GM10248 (cell line): Measurements from ENCODE around the gene COL8A2.
"Not testable (repeated sequence)": the region's sequence is repeated elsewhere in the genome, so short reads cannot be mapped to it uniquely, and the experiment has no call there.

Source experiments
- CTCF ChIA-PET: fragments of 300-600 bp; sonication (Branson Sonifier 250); formaldehyde crosslinking; extraction: SDS; loops from one replicate; lab custom pipeline; 2021; ENCODE audit warnings: antibody characterized with exemption; lab: Yijun Ruan, JAX
- POLR2A ChIA-PET: fragments of 350-650 bp; sonication (Branson Sonifier 250); formaldehyde crosslinking; extraction: SDS; loops from one replicate; lab custom pipeline; 2020; ENCODE audit warnings: antibody characterized with exemption; lab: Yijun Ruan, JAX
- DNase-seq: peaks from one replicate; pipeline ENCODE4 v3.0.0; 2012; ENCODE audit errors: extremely low spot score
- TF ChIP-seq, protein P1 (sequence below): IDR thresholded peaks from 2 replicates; pipeline ENCODE4 v1.5.1; 2012; ENCODE audit warnings: mild to moderate bottlenecking, low read depth; ENCODE audit errors: extremely low read depth, missing control alignments, control extremely low read depth

COL8A2 gene

DNA sequence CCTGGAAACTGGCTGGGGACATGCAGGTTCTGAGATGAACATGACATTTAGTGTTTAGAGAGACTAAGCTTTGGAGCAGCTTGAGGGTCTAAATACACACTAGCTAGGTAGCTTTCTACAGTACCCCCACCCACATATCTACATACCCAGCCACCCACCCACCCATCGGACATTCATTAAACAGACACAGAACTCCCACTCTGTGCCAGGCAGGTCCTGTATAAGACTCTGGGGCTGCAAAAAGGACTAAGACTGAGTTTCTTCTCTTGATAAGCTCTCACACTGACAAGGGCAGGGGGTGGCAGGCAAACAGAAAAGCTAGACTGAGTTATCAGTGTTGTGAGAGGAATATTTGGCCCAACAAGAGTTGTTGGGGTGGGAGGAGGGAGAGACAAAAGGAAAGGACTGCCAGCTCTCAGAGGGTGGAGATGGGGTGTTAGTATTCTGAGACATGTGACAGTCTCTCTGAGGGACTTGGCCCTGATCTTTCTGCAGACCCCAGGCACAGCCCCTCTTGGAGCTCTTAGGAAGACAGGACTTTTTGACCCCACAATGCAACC is 37.7 kb upstream of the COL8A2 start:
- POLR2A ChIA-PET, result interaction anchor here (2.9 kb wide), 1 partner anchor 13 kb away, joined by 30 read pairs; the partner anchor contains the start of gene TRAPPC3
- DNase-seq, result no peak
- CTCF ChIA-PET, result interaction anchor here (0.7 to 8.3 kb wide), 10 partner anchors 10 to 123 kb away, joined by 3 to 106 read pairs (median 4); partner anchors contain the start of gene TRAPPC3
- TF ChIP-seq, protein P1, sequence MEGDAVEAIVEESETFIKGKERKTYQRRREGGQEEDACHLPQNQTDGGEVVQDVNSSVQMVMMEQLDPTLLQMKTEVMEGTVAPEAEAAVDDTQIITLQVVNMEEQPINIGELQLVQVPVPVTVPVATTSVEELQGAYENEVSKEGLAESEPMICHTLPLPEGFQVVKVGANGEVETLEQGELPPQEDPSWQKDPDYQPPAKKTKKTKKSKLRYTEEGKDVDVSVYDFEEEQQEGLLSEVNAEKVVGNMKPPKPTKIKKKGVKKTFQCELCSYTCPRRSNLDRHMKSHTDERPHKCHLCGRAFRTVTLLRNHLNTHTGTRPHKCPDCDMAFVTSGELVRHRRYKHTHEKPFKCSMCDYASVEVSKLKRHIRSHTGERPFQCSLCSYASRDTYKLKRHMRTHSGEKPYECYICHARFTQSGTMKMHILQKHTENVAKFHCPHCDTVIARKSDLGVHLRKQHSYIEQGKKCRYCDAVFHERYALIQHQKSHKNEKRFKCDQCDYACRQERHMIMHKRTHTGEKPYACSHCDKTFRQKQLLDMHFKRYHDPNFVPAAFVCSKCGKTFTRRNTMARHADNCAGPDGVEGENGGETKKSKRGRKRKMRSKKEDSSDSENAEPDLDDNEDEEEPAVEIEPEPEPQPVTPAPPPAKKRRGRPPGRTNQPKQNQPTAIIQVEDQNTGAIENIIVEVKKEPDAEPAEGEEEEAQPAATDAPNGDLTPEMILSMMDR, result no peak

DNA sequence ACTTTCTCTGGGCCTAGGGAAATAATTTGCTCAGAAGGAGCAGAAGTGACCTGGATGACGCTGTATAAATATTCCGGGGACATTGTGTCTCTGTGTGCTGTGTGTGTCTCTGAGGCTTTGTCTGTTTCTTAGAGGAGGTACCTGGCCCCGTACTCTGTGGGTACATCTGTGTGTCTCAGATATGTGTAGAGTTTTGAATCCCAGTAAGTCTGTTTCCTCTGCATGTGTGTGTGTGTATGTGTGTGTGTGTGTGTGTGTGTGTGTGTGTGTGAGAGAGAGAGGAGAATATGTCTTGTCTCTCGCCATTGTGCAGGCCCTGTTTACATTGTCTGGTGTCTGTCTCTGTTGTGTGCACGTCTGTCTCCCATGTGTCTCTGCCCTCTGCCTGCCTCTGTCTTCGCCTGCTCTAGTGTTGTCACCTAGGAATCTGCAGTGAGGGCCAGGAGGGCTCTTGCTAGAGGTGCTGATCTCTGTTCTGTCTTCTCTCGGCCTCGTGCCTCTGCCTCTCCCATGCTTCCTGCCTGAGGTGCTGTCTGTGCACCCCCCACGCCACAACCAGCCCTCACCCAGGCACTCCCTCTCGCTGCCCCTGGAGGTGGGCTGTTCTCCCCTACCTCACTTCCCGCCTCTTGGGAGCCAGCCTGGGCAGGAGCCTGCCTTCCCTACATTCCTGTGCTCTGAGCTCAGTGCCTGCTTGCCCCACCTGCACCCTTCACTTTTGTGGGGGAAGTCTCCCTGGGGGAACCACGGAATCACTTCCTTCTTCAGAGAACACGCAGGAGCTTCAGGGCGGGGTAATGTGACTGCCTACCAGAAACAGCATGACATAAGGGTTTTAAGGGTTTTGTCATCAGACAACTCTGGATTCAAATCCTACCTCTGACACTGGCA is 36.9 kb upstream of the COL8A2 start:
- ChIA-PET CTCF (interaction anchor here (0.7 to 8.3 kb wide), 17 partner anchors 8 to 124 kb away, joined by 3 to 106 read pairs (median 4); partner anchors contain the start of gene TRAPPC3), POLR2A (interaction anchor here (1.3 to 2.9 kb wide), 2 partner anchors 12 to 26 kb away, joined by 4 to 30 read pairs; partner anchors contain the start of gene TRAPPC3)
- DNase-seq, result peak; percentile 66
- TF ChIP-seq, protein P1, result no peak

DNA sequence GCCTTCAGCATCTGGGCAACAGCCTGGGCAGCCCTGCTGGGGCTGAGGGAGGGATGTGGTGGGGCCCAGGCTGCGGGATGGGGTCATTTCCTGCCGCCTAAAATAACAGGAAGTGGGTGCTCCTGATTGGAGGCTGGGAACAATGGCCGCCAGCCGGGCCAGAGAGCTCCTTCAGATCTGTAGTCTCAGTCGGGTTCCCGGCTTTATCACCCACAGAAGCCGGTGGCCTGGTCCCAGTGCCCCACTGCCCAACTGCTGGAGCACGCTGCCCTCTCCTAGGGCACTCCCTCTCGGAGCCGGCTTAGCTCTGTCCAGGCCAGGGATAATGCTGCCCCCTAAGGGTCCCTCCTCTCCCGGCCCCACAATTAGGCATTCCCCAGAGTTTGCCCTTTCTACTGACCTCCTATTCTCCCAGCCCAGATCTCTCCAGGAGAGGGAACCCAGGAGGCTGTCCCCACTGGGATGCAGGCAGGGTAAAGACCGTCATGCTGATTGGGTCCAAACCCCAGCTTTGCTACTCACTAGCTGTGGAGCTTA is 36.0 kb upstream of the COL8A2 start:
- ChIA-PET POLR2A (interaction anchor here (0.6 to 2.9 kb wide), 5 partner anchors 8 to 1605 kb away, joined by 3 to 30 read pairs (median 4); partner anchors contain the start of gene TRAPPC3), CTCF (interaction anchor here (0.8 to 8.3 kb wide), 17 partner anchors 8 to 289 kb away, joined by 3 to 106 read pairs (median 4); partner anchors contain the start of genes OSCP1, STK40 and TRAPPC3)
- TF ChIP-seq, protein P1, result peak; percentile 46
- peak; percentile 71 for DNase-seq

DNA sequence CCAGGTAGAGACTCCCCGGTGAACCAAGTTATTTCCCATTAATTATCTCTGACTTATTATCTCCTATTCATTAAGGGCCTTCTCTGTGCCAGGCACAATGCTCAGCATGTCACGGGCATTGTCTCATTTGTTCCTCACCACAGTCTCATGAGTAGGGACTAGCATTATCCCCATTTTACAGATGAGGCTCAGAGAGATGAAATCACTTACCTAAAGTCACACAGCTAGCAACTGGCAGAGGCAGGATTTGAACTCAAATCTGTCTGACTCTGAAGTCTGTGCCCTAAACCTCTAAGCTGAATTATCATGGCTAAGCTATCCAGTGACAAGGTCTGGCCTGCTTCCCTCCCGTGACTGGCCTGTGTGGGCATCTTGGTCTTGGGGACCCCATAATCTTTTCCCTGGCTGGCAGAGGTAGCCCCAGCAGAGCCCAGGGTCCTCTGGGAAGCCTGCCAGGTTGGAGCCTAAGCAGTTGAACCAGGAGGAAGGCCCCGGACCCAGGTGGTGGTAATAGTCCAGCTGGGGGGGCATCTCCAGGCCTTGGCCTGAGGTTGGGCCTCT is 35.4 kb upstream of the COL8A2 start:
- POLR2A ChIA-PET, result interaction anchor here (0.6 to 2.9 kb wide), 4 partner anchors 9 to 166 kb away, joined by 3 to 30 read pairs (median 4); partner anchors contain the start of gene TRAPPC3
- CTCF ChIA-PET, result interaction anchor here (0.8 to 8.3 kb wide), 16 partner anchors 9 to 290 kb away, joined by 3 to 106 read pairs (median 4); partner anchors contain the start of genes OSCP1, STK40 and TRAPPC3
- TF ChIP-seq, protein P1, result no peak
- no peak for DNase-seq

DNA sequence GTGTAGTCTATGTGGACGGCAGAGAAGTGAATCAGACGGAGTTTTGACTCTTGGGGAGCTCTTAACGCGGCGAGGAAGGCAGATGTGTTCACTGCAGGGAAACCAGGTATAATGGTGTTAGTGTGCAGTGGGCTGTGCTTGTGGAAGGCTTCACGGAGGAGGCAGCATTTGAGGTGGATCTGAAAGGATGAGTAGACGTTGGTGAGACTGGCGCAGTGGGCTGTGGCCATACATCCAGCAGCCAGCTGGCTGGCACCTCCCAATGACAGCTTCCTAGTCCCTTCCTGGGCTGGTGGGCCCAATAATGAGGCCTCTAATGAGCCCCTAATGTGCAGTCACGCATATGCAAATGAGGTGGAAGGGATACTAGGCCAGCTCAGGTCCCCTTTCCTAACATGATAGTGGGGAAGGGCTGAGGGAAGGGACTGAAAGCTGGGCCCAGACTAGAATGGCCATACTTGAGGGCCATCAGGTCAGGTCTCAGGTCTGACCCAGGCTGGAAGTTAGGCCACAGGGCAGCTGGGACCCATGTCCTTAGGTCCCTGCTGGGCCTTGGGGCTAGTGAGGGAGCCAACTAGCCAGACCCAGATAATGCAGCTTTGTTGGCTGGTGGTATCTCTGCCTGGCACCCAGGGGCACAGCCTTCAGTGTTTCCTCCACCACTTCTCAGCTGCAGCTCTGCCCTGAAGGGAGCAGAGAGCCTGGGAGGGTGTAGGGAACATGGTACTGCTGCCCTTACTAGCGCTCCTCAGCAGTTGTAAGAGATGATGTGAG is 34.8 kb upstream of the COL8A2 start:
- DNase-seq, result no peak
- TF ChIP-seq, protein P1, result no peak
- ChIA-PET CTCF (interaction anchor here (0.9 to 8.3 kb wide), 9 partner anchors 8 to 240 kb away, joined by 3 to 106 read pairs (median 4); partner anchors contain the start of genes STK40 and TRAPPC3), POLR2A (no interaction called here)

DNA sequence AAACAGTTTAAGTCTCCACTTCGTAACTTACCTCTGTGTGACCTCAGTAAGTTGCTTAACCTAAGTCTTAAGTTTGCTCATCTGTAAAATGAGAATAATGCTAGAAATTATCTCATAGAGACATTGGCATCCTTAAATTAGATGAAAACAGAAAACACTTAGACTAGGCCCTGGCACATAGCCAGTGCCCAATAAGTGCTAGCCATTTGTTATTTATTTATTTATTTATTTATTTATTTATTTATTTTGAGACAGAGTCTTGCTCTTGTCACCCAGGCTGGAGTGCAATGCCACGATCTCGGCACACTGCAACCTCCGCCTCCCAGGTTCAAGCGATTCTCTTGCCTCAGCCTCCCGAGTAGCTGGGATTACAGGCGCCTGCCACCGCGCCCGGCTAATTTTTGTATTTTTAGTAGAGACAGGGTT is 33.8 kb upstream of the COL8A2 start:
- DNase-seq, POLR2A ChIA-PET: not testable (repeated sequence)
- CTCF ChIA-PET, result interaction anchor here (0.9 to 8.3 kb wide), 4 partner anchors 7 to 130 kb away, joined by 3 to 106 read pairs (median 58); partner anchors contain the start of gene TRAPPC3
